Breast epithelium (tissue), 3 donors: ENCODE results near the gene SKP1.

Source experiments
- POLR2A ChIP-seq: fragments of 450-650 bp; IDR thresholded peaks from one replicate; pipeline ENCODE4 v1.6.1; 2016; ENCODE audit warnings: antibody characterized with exemption, mild to moderate bottlenecking, moderate library complexity
- TF ChIP-seq, protein P1 (sequence below), 3 donors: fragments of 450-650 bp; IDR thresholded peaks; one replicate each; pipeline ENCODE4 v1.5.1; 2016 to 2017; ENCODE audit warnings: antibody characterized with exemption in 3 of 3, mild to moderate bottlenecking in 3 of 3, moderate library complexity in 3 of 3

DNA sequence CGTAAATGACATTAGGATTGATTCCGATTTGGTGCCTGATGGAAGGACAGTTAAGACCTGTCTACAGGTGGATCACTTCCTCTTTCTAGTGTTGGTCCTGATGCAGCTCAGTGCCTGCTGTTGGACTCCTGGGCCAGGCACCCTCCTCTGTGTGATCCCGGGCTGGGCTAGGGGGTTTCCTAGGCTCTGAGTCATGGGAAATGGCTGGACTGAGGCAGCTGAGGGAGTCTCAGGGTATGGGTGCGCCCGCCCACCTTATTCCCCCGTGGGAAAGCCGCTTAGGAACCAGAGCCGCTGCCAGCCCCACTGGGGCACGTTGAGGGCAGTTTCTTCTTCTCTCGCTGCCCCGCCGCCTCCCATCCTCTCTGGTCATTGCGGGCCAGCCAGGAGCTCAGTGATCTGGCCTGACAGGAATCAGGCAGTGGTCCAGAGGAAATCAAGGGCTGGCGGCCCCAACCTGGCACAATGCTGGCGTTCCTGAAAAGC is 49.3 kb downstream of the SKP1 start:
- TF ChIP-seq, protein P1, sequence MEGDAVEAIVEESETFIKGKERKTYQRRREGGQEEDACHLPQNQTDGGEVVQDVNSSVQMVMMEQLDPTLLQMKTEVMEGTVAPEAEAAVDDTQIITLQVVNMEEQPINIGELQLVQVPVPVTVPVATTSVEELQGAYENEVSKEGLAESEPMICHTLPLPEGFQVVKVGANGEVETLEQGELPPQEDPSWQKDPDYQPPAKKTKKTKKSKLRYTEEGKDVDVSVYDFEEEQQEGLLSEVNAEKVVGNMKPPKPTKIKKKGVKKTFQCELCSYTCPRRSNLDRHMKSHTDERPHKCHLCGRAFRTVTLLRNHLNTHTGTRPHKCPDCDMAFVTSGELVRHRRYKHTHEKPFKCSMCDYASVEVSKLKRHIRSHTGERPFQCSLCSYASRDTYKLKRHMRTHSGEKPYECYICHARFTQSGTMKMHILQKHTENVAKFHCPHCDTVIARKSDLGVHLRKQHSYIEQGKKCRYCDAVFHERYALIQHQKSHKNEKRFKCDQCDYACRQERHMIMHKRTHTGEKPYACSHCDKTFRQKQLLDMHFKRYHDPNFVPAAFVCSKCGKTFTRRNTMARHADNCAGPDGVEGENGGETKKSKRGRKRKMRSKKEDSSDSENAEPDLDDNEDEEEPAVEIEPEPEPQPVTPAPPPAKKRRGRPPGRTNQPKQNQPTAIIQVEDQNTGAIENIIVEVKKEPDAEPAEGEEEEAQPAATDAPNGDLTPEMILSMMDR (IDR thresholded peaks at IDR 0.05), result no peak
- no peak for TF ChIP-seq POLR2A
